Fibroblast of gingiva (primary cell): ENCODE results near the gene TMEM203.
"Not testable (repeated sequence)": the region's sequence is repeated elsewhere in the genome, so short reads cannot be mapped to it uniquely, and the experiment has no call there.

Experiments used
- DNase-seq: peaks from one replicate; pipeline ENCODE4 v3.0.0-alpha.2; 2011; ENCODE audit warnings: low read depth

The TMEM203 gene, protein sequence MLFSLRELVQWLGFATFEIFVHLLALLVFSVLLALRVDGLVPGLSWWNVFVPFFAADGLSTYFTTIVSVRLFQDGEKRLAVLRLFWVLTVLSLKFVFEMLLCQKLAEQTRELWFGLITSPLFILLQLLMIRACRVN

DNA sequence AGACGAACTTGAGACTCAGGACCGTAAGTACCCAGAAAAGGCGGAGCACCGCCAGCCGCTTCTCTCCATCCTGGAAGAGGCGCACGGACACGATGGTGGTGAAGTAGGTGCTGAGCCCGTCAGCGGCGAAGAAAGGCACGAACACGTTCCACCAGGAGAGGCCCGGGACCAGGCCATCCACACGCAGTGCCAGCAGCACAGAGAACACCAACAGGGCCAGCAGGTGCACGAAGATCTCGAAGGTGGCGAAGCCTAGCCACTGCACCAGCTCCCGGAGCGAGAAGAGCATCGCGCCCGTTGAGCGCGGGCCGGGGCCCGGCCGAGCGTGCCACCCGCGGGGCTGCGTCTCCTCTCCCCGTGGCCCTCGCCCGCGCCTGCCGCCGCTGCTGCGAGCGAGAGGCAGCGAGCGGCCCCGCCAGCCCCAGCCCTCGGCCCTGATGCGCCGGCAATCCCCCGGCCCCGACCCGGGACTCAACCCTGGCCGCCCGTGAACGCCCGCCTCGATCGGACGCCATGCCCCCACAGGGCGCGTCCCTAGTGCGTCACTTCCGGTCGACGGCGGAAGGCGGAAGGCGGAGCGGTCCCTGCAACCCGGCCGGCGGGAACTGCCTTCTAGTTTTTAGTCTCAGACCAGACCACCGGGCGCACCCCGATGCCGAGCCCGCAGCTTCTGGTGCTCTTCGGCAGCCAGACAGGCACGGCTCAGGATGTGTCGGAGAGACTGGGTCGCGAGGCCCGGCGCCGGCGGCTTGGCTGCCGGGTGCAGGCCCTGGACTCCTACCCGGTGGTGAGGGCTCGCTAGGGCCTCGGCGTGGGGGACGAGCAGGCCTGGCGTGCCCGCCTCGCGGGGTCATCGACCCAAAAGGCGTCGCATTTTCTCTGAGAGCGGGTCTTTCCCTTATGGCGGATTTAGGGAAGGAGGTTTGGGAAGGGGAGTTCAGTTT is at the start of gene TMEM203, which contains the start of gene NDOR1:
Gene TMEM203, minus strand, starts transcription at position 523 of the 944 bp plus-strand sequence. Its CDS starts 234 bp downstream, at position 289.
Gene NDOR1, plus strand, starts transcription at position 575 of the 944 bp plus-strand sequence. Its CDS starts 78 bp downstream, at position 653.
- DNase-seq, result peak; percentile 69

DNA sequence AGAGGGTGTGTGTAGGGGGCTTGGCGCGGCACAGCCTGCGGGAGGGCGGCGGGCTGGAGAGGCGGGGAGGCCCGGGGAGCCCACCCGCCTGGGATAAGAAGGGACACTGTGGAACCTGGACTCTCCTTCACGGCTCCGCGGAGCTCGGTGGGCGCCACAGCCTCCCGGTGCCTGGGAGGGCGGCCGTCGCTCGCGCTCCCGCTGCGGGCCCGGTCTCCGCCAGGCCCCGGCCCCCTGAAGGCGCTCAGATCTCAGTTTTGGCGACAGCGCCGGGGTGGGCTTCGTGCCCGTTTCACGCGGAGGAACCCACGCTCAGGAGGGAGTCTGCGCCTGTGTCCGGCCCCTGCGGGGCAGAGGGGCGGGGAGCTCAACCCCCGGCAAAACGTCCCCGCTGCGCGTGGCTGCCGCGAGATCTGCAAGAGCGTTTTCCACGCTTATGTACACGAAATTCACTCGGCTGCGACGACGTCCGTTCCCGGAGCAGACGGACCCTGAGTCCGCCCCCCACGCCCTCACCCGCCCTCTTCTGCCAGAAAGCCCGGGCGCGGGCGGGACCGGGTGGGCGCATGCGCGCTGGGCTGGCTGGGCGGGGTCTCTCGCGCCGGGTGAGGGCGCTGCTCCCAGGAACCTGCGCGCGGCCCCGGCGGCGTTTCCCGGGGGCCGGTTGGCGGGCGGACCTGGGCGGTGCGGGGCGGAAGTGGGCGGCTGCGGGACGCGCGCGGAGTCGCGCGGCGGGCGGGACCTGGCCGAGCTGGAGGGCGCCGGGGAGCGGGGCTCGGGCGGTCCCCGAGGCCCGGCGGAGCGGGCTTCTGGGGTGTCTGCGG is 49.4 kb upstream of the TMEM203 start, which contains the start of gene NELFB:
Gene NELFB, plus strand, starts transcription at position 704 of the 824 bp plus-strand sequence.
- peak; percentile 84 for DNase-seq

DNA sequence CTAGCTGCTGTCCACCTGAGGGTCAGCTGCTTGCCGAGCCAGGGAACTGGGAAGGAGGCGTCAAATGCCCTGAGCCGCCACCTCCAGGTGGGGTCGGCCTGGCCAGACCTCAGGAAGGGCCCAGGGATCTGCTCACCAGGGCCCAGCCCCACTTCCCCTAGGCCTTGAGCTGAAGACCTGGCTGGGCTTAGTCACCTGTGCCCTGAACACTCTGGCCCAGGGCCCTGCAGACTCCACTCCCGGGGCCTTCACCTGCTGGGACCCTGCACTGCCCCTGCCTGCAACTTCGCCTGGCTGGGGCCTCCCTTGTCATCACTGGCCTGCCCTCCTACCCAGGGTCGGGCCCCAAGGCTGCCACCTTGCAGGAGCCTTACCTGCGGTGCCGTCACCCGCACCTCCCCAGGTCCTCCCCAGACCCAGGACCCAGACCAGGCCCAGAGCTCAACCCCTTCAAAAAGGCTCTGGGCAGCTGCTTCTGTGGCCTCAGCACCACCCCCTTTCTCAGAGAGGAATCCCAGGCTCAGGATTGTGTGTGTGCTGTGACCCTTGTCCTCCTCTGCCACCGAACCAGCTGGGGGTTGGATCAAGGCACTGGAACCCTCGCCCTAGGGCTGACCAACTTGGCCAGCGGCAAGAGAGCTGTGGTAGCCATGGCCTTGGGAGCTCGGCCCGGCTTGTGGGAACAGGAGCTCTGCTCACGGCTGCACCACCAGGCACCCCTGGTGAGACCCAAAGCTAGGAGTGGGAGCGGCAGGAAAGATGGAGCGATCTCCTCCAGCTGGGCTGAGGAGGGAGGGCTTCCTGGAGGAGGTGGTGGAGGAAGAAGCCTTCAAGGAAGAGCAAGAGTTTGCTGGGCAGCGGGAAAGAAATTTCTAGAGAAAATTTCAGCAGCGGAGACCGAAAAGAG is 48.5 kb upstream of the TMEM203 start:
- no peak for DNase-seq

DNA sequence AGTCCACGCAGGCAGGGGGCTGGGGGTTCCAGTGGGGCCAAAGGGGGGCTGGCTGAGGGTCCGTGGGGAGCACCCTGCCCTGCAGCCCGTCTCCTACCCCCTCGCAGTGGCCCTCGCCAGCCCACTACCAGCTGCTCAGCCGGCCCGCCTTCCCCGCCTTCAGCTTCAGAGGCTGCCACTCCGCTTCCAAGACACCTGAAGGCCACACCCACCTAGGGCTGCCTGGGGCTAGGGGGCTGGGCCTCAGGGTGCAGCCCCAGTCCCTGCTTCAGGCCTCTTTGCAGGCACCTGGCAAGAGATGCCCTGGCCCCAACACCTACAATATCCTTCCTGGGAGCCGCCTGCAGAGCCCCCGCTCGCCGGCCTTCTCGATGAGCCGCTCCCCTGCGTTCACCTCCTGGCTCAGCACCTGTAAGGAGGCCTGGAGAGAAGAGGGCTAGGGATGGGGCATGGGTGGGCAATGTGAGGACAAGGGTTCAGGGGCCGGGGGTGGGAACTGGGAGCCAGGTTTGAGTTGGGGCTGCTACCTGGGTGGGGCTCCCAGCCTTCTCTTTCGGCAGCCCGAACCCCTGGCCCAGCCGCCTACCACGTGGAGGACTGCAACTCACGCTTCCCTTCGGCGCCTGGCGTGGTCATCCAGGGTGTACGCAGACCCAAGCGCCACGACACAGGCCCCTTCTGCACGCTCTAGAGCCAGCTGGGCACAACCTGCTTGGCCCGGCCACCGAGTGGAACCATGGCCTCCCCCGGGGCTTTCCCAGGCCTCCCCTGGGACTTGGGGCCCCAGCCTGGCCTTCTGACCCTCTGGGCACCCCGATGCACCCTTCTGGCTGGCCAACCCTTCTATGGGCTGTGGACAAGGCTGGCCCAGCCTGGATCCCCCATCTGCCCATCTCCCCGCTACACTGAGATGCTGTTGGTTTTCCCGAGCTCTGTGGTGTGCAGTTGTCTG is 47.4 kb upstream of the TMEM203 start:
- no peak for DNase-seq

DNA sequence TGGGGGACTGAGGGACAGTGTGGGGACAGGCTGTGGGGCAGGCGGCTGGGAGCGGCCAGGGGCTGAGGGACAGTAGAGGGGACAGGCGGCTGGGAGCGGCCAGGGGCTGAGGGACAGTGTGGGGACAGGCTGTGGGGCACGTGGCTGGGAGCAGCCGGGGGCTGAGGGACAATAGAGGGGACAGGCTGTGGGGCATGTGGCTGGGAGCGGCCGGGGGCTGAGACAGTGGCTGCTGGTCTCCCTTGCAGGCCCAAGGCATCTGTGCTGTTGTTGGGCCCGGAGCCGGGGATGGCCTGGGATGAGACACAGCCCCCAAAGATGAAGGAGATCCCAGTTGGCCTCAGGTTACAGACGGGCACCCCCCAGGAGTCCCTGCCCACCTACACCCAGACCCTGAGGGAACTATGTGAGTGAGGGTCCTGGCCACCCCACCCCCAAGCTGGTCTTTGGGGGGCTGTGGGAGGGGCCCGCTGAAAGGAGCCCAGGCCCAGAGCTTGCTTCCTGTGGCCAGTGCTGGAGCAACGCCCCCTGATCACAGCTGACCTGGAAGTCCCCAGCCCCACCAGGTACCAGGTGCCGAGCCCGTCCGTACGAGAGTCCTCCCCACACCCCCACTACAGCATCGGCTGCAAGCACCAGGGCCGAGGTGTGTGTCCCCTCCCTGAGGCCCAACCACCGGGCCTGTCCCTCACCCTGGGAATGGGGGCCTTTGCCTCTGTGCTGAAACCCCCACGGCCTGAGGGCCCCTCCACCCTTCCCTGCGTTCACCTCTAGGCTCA is 46.2 kb upstream of the TMEM203 start:
- no peak for DNase-seq

DNA sequence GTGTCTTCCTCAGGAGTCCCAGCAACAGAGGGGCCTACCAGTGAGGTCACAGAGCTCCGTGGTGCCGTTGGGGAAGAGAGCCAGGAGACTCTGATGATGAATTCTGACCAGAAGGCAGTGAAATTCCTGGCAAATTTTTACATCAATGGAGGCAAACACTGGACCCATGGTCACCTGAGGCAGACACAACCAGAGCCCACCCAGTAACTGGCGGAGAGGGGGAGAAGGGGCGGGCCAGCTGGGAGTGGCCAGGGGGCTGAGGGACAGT is 45.7 kb upstream of the TMEM203 start, which contains the start of gene STPG3:
Gene STPG3, plus strand, starts transcription at position 93 of the 268 bp plus-strand sequence. Its CDS starts 1 bp downstream, at position 94.
- DNase-seq, result no peak

DNA sequence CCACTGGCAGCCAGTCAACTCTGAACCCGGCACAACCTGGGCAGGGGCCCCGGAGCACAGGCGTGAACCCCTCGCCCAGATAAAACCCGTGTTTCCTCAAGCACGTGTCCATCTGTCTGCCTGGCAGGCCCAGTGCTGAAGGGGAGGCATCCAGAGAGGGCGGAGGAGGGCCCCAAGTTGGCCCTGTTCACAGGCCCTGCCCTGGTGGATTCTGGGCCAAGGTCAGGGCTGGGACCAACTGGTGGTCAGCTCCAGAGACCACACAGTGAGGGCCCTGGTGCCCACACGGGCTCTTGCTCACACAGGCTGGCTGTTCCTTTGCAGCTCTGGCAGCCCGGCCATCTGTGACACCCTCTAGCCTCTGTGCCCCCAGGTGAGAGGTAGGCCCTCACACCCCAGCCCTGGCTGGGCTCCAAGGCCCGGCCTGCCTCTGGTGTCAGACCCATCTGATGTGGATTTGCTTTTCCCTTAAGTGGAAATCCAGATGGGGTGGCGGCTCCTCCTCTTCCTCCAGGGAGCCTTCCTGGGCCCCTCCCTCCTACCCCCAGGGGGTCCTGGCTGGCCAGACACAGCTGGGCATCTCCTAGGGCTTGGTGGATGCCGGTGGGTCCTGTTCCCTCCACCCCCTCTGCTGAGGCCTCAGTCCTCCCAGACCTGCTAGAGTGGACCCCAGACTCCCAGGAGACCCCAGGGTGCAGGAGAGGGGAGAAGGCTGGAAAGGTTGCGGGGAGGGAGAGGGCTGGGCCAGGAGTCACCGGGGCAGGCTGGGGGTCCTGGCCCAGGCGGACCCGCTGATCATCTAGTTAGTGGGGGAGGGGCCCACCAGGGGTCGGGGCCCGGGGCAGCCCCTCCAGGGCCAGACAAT is 45.1 kb upstream of the TMEM203 start:
- DNase-seq, result no peak

DNA sequence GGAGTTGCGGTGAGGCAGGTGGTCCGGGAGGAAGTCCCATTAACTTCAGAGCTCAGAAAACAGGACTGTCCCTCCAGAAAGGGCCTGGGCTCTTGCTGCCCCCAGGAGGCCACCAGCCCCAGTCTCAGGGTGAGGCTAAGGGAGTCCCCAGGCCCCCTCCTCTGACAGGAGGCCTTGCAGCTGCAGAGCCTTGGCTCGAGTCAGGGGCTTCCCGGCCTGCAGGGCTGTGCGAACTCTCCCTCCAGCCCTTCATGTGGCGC is 42.4 kb upstream of the TMEM203 start:
- DNase-seq, result no peak

DNA sequence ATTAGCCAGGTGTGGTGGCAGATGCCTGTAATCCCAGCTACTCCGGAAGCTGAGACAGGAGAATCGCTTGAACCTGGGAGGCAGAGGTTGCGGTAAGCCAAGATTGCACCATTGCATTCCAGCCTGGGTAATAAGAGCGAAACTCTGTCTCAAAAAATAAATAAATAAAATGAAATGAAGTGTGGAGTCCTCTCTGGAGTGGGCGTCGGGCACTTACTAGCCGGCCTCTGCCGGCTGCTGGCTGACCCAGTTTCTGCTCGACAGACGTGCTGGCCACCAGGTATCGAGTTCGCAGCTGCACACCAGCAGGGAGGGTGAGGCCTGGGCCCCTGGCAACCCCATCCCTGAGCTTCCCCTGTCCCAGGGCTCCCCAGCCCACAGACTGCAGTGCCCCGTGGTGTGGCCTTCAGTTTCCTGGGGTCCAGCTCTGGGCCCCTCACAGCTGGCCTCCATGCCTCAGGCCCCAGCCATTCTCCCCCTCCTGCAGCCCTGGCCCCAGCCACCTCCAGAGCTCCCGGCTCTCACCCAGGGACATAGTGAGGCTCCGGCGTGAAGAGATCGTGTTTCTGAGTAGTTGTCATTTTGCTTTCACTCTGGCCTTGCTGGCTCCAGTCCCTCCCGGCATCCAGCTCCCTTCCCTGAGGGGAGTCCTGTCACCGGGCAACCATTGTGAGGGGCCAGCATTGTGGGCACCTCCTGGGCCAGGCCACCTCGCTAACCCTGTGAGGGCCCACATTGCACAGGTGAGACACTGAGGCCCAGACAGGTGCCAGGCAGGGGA is 41.9 kb upstream of the TMEM203 start:
- no peak for DNase-seq

DNA sequence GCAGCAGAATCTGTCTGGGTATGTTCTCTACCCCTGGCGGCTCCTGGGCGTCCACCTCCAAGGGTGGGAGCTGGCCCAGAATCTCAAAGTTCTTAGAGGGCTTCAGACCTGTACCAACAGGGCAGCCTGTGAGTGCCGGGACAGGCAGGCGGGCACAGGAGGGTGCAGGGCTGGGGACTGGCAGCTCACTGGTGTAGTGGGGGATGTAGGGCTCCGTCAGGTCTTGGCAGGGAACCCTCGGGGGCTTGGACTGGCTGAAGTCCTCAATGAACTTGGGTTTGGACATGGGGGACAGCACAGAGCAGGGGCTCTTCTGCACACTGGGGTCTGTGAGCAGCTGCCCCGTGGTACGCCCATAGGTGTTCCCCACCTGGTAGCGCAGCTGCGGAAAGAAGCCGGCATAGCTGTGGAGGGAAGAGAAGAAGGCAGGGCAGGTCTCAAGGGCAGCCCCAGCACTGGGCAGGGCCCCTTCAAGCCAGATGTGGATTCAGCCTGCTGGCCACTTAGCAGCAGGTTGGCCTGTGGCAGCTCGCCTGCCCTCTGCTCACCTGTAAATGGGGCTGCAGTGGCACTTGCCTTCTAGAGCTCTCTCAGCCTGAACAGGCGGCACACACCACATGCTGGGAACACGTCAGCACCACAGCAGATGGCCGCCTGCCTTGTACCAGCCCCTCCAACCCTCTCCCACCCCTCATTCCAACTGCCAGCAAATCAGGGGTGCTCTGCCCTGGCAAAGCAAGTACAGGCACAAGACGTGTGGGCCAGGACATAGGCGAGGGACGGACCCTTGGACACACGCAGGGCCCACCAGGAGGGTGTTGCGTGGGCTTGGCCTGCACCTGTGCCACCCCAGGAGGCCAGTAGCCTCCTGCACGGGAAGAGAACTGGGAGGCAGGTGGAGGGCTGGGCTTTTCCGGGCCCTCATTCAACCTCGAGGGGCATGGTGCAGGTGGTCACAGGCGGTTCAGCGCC is 40.3 kb upstream of the TMEM203 start:
- no peak for DNase-seq

DNA sequence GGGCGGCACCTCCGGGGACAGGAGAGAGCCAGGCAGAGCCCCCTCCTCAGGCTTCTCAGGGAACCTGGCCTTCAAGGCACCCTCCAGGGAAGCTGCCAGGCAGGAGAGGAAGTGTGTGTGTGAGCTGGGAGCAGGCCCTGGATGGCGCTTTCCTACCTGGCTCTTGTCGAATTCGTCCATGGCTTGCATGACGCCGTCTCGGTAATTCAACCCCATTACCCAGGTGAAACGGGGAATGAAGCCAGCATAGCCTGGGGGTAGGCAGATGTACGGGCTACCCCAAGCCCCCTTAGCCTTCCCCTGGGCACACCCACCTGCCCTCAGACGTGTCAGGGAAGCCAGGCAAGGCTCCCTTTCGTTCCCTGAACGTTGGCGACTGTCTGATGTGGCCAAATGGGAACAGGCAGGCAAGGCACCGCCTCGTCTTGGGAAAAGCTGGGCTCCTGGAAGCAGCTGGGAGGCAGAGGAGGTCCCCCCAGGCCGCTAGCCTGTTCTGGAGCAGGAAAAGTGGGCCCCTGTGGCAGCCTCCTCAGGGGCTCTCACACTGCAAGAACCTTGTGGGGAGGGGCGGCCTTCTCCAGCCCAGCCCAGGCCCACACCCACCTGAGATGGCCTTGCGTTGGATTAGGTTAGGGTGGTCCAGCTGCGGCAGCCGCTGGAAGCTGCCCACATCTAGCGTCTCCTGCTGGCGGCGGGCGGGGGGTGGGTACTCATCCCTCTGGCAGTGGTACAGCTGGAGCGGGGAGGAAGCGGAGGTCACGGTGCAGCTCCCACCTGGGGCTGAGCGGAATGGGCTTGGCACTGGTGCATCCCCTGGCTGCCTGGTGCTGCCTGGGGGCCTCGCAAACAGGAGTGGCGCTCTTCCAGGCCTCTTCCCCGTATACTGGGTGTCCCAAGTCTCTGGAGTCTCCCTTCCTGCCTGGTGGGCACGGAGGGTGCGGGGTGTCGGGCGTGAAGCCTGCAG is 39.3 kb upstream of the TMEM203 start:
- no peak for DNase-seq

DNA sequence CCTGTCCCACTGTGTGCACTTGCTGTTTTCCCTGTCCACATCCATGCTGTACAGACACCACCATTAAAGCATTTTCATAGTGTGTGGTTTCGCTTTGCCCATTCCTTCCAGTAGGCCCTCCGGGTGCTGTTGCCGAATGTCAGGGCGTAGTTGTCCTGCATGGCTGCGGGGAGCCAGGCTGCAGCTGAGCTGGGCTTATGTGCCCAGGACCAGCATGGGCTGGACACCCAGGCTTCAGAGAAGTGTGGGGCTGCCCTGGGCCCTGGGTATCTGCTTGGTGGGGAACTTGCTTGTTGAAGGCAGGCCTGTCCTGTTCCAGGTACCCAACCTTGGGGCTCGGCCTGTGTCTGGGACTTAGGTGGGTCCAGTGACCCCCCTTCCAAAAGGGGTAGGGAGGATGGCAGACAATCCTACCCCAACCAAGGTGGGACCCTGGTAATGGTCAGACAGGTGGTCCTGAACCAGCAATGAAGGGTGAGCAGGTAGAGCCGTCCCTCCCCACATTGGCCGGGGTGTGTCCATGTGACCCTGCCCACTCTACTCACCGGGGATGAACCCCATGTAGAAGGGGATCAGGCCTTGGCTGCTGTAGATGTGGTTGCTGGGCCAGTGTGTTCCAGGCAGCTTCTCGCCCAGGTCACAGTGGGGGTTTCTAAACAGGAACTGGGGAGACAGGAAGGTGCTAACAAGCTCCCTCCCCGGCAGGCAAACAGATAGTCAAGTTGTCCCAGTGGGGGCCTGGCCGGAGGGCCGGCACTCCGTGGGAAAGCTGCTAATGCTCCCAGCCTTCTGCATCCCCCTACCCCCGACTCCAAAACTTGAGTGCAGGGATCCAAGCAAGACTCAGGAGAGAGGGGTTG is 38.4 kb upstream of the TMEM203 start:
- no peak for DNase-seq

DNA sequence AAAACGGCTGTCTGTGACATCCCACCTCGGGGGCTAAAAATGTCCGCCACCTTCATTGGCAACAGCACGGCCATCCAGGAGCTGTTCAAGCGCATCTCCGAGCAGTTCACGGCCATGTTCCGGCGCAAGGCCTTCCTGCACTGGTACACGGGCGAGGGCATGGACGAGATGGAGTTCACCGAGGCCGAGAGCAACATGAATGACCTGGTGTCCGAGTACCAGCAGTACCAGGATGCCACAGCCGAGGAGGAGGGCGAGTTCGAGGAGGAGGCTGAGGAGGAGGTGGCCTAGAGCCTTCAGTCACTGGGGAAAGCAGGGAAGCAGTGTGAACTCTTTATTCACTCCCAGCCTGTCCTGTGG is 37.8 kb upstream of the TMEM203 start:
- not testable (repeated sequence) for DNase-seq
